Measurements from ENCODE around the gene ZFPL1. TPM values are rescaled to one million over a fixed set of nuclear protein-coding genes. Genes with fewer than 3 reads are reported as not detected.

ZFPL1 gene
- total and polyA plus RNA-seq, 4 donors = 12.3 to 19.2 (median 16.3) TPM

DNA sequence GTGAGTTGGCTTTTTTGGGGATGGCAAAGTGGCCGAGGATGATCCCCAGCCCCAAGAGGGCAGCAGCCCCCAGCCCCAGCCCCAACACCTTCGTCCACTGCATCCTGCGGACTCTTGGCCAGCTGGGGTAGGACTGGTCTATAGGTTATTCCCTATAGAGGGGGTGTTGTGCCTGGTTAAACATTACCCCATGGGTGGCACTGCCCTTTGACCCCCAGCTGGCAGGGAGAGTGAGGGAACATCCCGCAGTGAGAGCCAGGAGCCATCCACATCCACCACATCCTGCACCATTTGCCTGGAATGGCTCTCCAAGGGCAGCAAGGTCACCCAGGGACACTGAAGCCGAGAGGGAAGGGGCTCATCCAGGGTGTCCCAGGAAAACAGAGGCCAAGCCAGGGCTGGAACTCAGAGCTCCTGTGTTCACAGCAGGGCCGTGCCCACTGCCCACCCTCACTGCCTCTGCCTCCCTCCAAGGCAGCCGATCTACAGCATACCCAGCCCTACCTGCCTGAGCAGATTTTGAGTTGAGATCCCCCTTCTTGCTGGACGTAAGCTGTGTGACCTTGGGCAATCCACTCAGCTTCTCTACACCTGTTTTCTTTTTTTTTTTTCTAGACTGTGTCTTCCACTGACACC, 25.5 kb upstream of the ZFPL1 start, which contains the start of gene NAALADL1 (continued):
- TF ChIP-seq, protein P1, sequence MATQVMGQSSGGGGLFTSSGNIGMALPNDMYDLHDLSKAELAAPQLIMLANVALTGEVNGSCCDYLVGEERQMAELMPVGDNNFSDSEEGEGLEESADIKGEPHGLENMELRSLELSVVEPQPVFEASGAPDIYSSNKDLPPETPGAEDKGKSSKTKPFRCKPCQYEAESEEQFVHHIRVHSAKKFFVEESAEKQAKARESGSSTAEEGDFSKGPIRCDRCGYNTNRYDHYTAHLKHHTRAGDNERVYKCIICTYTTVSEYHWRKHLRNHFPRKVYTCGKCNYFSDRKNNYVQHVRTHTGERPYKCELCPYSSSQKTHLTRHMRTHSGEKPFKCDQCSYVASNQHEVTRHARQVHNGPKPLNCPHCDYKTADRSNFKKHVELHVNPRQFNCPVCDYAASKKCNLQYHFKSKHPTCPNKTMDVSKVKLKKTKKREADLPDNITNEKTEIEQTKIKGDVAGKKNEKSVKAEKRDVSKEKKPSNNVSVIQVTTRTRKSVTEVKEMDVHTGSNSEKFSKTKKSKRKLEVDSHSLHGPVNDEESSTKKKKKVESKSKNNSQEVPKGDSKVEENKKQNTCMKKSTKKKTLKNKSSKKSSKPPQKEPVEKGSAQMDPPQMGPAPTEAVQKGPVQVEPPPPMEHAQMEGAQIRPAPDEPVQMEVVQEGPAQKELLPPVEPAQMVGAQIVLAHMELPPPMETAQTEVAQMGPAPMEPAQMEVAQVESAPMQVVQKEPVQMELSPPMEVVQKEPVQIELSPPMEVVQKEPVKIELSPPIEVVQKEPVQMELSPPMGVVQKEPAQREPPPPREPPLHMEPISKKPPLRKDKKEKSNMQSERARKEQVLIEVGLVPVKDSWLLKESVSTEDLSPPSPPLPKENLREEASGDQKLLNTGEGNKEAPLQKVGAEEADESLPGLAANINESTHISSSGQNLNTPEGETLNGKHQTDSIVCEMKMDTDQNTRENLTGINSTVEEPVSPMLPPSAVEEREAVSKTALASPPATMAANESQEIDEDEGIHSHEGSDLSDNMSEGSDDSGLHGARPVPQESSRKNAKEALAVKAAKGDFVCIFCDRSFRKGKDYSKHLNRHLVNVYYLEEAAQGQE (IDR thresholded peaks at IDR 0.05) = no peak
- TF ChIP-seq YY1 (IDR thresholded peaks at IDR 0.05) (no peak), GABPA (IDR thresholded peaks at IDR 0.05 in 1 of 2, conservative IDR thresholded peaks at IDR 0.05 in 1 of 2) (no peak), FOXA1 (IDR thresholded peaks at IDR 0.05) (no peak), ATF3 (IDR thresholded peaks at IDR 0.05) (no peak), FOXA2 (IDR thresholded peaks at IDR 0.05) (no peak), JUND (IDR thresholded peaks at IDR 0.05) (no peak)

DNA sequence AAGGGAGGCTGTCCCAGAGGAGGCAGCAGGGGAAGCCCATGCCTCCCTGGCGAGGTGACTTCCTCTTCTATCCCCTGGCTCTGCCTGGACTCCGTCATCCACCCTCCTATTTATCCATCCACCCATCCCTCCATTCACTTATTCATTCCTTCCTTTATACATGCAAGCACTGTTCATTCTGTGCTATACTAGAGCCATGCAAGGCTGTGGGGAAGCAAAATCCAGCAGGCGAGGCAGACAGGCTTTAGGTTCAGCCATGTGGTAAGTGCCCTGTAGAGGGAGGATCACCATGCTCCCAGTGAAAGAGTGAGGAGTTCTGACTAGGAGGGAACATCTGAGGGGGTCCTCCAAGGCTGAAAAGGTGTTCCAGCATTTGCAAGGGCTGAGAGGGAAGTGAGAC, 24.5 kb upstream of the ZFPL1 start:
- Histone ChIP-seq H3K9ac (ENCODE audit: low read depth in 1 of 2, low read length in 2 of 2) (no peak overlapping the region), H3K9me3 (ENCODE audit: control insufficient read depth in 4 of 4, low read length in 3 of 4) (no peaks in the 10 kb centered on the region), H3K27ac (ENCODE audit: low read depth in 1 of 2, low read length in 2 of 2) (no peak overlapping the region), H3K4me3 (ENCODE audit: low read depth in 1 of 3, low read length in 3 of 3) (no peak overlapping the region), H3K27me3 (ENCODE audit: control insufficient read depth in 4 of 4, insufficient read depth in 4 of 4, low read length in 3 of 4) (no peaks in the 10 kb centered on the region), H3K36me3 (ENCODE audit: control insufficient read depth in 4 of 4, insufficient read depth in 3 of 4, low read depth in 1 of 4, low read length in 3 of 4) (no peaks in the 10 kb centered on the region), H3K4me1 (ENCODE audit: control insufficient read depth in 4 of 4, insufficient read depth in 4 of 4, low read length in 3 of 4) (peaks cover 0 to 4% (median 1%) of the 10 kb centered on the region in 4 donors)
- no peak for TF ChIP-seq JUND (IDR thresholded peaks at IDR 0.05)
- no peak for TF ChIP-seq MAX (IDR thresholded peaks at IDR 0.05)
- no peak for TF ChIP-seq YY1 (IDR thresholded peaks at IDR 0.05)
- TF ChIP-seq FOXA1 (IDR thresholded peaks at IDR 0.05) = no peak
- no peak for TF ChIP-seq HNF4A (conservative IDR thresholded peaks at IDR 0.05)
- TF ChIP-seq HNF4G (IDR thresholded peaks at IDR 0.05) = no peak
- TF ChIP-seq SP1 (IDR thresholded peaks at IDR 0.05) = no peak
- 91% methylated on average over 3 of the region's 3 CpGs for WGBS
- DNase-seq (ENCODE audit: low spot score) = no peak

DNA sequence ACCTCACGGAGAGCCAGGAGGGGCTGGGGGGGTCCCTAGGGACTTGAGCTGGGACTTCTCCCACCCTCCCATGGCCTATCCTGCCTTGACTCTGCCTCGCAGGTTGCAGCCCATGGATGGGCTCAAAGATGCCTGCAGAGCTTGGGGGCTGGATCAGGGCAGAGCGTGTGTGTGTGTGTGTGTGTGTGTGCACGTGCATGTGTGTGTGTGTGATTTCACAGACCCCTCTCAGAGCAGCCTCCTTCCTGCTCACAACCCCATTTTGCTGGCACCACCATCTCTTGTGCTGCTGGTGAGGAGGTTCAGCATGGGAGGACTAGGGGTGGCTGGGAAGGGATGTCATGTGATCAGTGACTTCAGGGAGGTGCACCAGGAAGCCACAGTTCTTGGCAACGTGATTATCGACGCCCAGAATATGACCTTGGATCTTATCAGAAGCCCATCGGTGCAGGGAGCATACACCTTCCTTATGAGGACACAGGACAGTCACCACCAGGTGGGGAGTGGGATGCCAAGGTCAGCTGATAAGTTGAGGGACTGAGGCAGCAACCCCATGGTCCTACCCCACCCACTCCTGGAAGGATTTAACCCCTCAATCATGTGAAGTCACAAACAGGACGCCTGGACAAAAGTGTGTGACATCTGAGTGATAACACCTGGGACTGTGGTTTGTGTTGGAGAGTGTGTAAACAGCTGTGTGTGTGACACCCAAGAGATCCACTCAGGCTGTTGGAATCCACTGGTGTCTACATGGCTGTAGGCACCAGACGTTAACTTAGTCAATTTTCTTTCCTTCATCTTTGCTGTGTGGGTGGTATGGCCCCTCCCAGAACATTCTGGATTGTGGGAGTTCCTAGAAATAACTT, 23.8 kb upstream of the ZFPL1 start:
- no peaks in the 10 kb centered on the region for H3K36me3 ChIP-seq (ENCODE audit: control insufficient read depth in 4 of 4, insufficient read depth in 3 of 4, low read depth in 1 of 4, low read length in 3 of 4)
- TF ChIP-seq YY1 (IDR thresholded peaks at IDR 0.05) (no peak), JUND (IDR thresholded peaks at IDR 0.05) (no peak), EGR1 (IDR thresholded peaks at IDR 0.05; ENCODE audit: low read depth in 2 of 2) (no peak), RAD21 (IDR thresholded peaks at IDR 0.05) (no peak), NR2F2 (IDR thresholded peaks at IDR 0.05) (no peak), HNF4A (conservative IDR thresholded peaks at IDR 0.05) (no peak), GABPA (IDR thresholded peaks at IDR 0.05 in 1 of 2, conservative IDR thresholded peaks at IDR 0.05 in 1 of 2) (no peak)
- WGBS = 66% methylated on average over 10 of the region's 10 CpGs
- no peaks in the 10 kb centered on the region for H3K27me3 ChIP-seq (ENCODE audit: control insufficient read depth in 4 of 4, insufficient read depth in 4 of 4, low read length in 3 of 4)
- DNase-seq (ENCODE audit: low spot score) = no peak
- peaks cover 0 to 4% (median 1%) of the 10 kb centered on the region in 4 donors for H3K4me1 ChIP-seq (ENCODE audit: control insufficient read depth in 4 of 4, insufficient read depth in 4 of 4, low read length in 3 of 4)
- no peak overlapping the region for H3K9ac ChIP-seq (ENCODE audit: low read depth in 1 of 2, low read length in 2 of 2)
- no peaks in the 10 kb centered on the region for H3K9me3 ChIP-seq (ENCODE audit: control insufficient read depth in 4 of 4, low read length in 3 of 4)
- H3K4me3 ChIP-seq (ENCODE audit: low read depth in 1 of 3, low read length in 3 of 3) = no peak overlapping the region
- no peak overlapping the region for H3K27ac ChIP-seq (ENCODE audit: low read depth in 1 of 2, low read length in 2 of 2)
